ENCODE results near the gene C11orf24. TPM values are rescaled to one million over a fixed set of nuclear protein-coding genes. Genes with fewer than 3 reads are reported as not detected.

C11orf24 gene
- total RNA-seq, 4 donors from 2014 or later = 33.3 to 59.4 (median 41.2) TPM

- no peaks in the 10 kb centered on the region for H3K27me3 ChIP-seq
- TF ChIP-seq CTCF (IDR thresholded peaks at IDR 0.05) (no peak), EP300 (IDR thresholded peaks at IDR 0.05) (no peak), POLR2A (IDR thresholded peaks at IDR 0.05) (no peak)
- H3K4me1 ChIP-seq = no peaks in the 10 kb centered on the region
- H3K36me3 ChIP-seq = no peaks in the 10 kb centered on the region
- WGBS, 2 donors = 90 to 92% methylated on average over 7 of the region's 7 CpGs
- no peak for DNase-seq (ENCODE audit: low spot score in 2 of 2)
- H3K9me3 ChIP-seq = peaks cover 0 to 39% (median 2%) of the 10 kb centered on the region in 4 donors
- H3K27ac ChIP-seq = no peak overlapping the region
- H3K4me3 ChIP-seq = no peak overlapping the region
These were observed 40.2 kb downstream of the C11orf24 start for GRCh38 chr11:68231621-68232020.

- Histone ChIP-seq H3K4me3 (no peak overlapping the region), H3K27me3 (no peaks in the 10 kb centered on the region), H3K36me3 (no peaks in the 10 kb centered on the region), H3K27ac (no peak overlapping the region), H3K9me3 (peaks cover 0 to 39% (median 2%) of the 10 kb centered on the region in 4 donors), H3K4me1 (no peaks in the 10 kb centered on the region)
- WGBS, 2 donors = 56 to 76% methylated on average over 1 of the region's 1 CpG
- no peak for TF ChIP-seq CTCF (IDR thresholded peaks at IDR 0.05)
- no peak for TF ChIP-seq POLR2A (IDR thresholded peaks at IDR 0.05)
- TF ChIP-seq EP300 (IDR thresholded peaks at IDR 0.05) = no peak
- DNase-seq (ENCODE audit: low spot score in 2 of 2) = no peak
These were observed 42.2 kb downstream of the C11orf24 start for GRCh38 chr11:68229601-68230000.

- H3K9me3 ChIP-seq = peaks cover 0 to 25% (median 2%) of the 10 kb centered on the region in 4 donors
- TF ChIP-seq POLR2A (IDR thresholded peaks at IDR 0.05) (no peak), CTCF (IDR thresholded peaks at IDR 0.05) (no peak), EP300 (IDR thresholded peaks at IDR 0.05) (no peak)
- no peak overlapping the region for H3K4me3 ChIP-seq
- WGBS, 2 donors = 89 to 94% methylated on average over 9 of the region's 9 CpGs
- DNase-seq (ENCODE audit: low spot score in 2 of 2) = no peak
- no peak overlapping the region for H3K27ac ChIP-seq
- H3K4me1 ChIP-seq = no peaks in the 10 kb centered on the region
- no peaks in the 10 kb centered on the region for H3K36me3 ChIP-seq
- H3K27me3 ChIP-seq = no peaks in the 10 kb centered on the region
These were observed 45.4 kb downstream of the C11orf24 start for GRCh38 chr11:68226421-68226820.

GRCh38 chr11:68224606-68225005 is 47.2 kb downstream of the C11orf24 start:
- Histone ChIP-seq H3K4me3 (no peak overlapping the region), H3K36me3 (no peaks in the 10 kb centered on the region), H3K9me3 (peaks cover 0 to 7% (median 2%) of the 10 kb centered on the region in 4 donors), H3K4me1 (no peaks in the 10 kb centered on the region), H3K27ac (no peak overlapping the region), H3K27me3 (no peaks in the 10 kb centered on the region)
- no peak for DNase-seq (ENCODE audit: low spot score in 2 of 2)
- 89 to 90% methylated on average over 11 of the region's 11 CpGs for WGBS, 2 donors
- TF ChIP-seq EP300 (IDR thresholded peaks at IDR 0.05) (no peak), CTCF (IDR thresholded peaks at IDR 0.05) (no peak), POLR2A (IDR thresholded peaks at IDR 0.05) (no peak)

GRCh38 chr11:68223275-68223674 is 48.5 kb downstream of the C11orf24 start:
- 70 to 75% methylated on average over 6 of the region's 6 CpGs for WGBS, 2 donors
- Histone ChIP-seq H3K27ac (no peak overlapping the region), H3K36me3 (no peaks in the 10 kb centered on the region), H3K27me3 (no peaks in the 10 kb centered on the region), H3K4me1 (no peaks in the 10 kb centered on the region), H3K9me3 (no peaks in the 10 kb centered on the region), H3K4me3 (no peak overlapping the region)
- no peak for DNase-seq (ENCODE audit: low spot score in 2 of 2)
- TF ChIP-seq POLR2A (IDR thresholded peaks at IDR 0.05) = no peak
- no peak for TF ChIP-seq CTCF (IDR thresholded peaks at IDR 0.05)
- no peak for TF ChIP-seq EP300 (IDR thresholded peaks at IDR 0.05)
